ENCODE results near the gene TMEM259. TPM values are rescaled to one million over a fixed set of nuclear protein-coding genes. Genes with fewer than 3 reads are reported as not detected.

The TMEM259 gene
- total and polyA plus RNA-seq, 2 of the 13 experiments (the other 11 are each of a cell fraction or from before 2014, with no cell fraction given): 64.7 to 164 TPM

DNA sequence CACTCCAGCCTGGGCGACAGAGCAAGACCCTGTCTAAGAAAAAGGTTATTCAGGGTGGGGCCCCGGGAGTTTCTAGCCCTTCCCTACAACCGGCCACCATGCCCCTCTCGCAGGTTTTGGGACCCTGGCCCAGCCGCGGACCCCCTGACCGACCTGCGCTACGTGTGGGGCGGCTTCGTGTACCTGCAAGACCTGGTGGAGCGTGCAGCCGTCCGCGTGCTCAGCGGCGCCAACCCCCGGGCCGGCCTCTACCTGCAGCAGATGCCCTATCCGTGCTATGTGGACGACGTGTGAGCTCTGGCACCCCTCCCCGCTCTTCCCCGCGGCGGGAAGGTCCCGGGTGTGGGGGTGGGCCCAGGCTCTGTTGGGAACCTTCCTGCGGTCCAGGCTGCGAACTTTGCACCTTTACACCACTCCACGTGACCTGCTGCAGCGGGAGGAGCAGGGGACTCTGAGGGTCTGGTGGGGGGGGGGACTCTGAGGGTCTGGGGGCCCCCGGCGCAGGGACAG, 25.2 kb upstream of the TMEM259 start (continued):
- TF ChIP-seq NAIF1 (CRISPR knock-in tag; IDR thresholded peaks at IDR 0.05; ENCODE audit: borderline replicate concordance): no peak
- no peak for TF ChIP-seq NFE2L2 (IDR thresholded peaks at IDR 0.05; ENCODE audit: low read length)
- TF ChIP-seq MTA3 (CRISPR knock-in tag; IDR thresholded peaks at IDR 0.05): no peak
- peak; percentile 80 for TF ChIP-seq SP4 (CRISPR knock-in tag; IDR thresholded peaks at IDR 0.05)
- no peak for TF ChIP-seq ZNF331 (CRISPR knock-in tag; IDR thresholded peaks at IDR 0.05)
- TF ChIP-seq MTF1 (CRISPR knock-in tag; IDR thresholded peaks at IDR 0.05): 0 out of 2 replicates have a peak, but pooled peaks have one; percentile 62
- peak; percentile 28; the same call in 1 of the 2 replicates for TF ChIP-seq ZHX1 (CRISPR knock-in tag; IDR thresholded peaks at IDR 0.05; ENCODE audit: low read depth)
- TF ChIP-seq XBP1 (CRISPR knock-in tag; IDR thresholded peaks at IDR 0.05): no peak
- no peak for TF ChIP-seq DPF2 (CRISPR knock-in tag; IDR thresholded peaks at IDR 0.05; ENCODE audit: borderline replicate concordance, low read depth)
- no peak for TF ChIP-seq ZNF317 (CRISPR knock-in tag; IDR thresholded peaks at IDR 0.05)
- TF ChIP-seq ZFX (CRISPR knock-in tag; IDR thresholded peaks at IDR 0.05; ENCODE audit: low read depth): peak; percentile 50; the same call in 1 of the 2 replicates
- TF ChIP-seq MED13 (CRISPR knock-in tag; IDR thresholded peaks at IDR 0.05): no peak; the same call in 1 of the 2 replicates
- no peak for TF ChIP-seq CAMTA2 (CRISPR knock-in tag; IDR thresholded peaks at IDR 0.05; ENCODE audit: borderline replicate concordance)
- no peak for TF ChIP-seq ZNF543 (CRISPR knock-in tag; IDR thresholded peaks at IDR 0.05)
- no peak for TF ChIP-seq CEBPB (IDR thresholded peaks at IDR 0.05; ENCODE audit: borderline replicate concordance, low read depth, low read length)
- peak; percentile 67; the same call in 1 of the 2 replicates for TF ChIP-seq MEF2D (CRISPR knock-in tag; IDR thresholded peaks at IDR 0.05)
- no peak for TF ChIP-seq ZNF7 (CRISPR knock-in tag; IDR thresholded peaks at IDR 0.05)
- TF ChIP-seq SOX5 (CRISPR knock-in tag; IDR thresholded peaks at IDR 0.05; ENCODE audit: borderline replicate concordance): no peak
- no peak for TF ChIP-seq ZNF251 (CRISPR knock-in tag; IDR thresholded peaks at IDR 0.05)
- no peak for TF ChIP-seq NFE2 (CRISPR knock-in tag; IDR thresholded peaks at IDR 0.05)
- TF ChIP-seq, protein P1, sequence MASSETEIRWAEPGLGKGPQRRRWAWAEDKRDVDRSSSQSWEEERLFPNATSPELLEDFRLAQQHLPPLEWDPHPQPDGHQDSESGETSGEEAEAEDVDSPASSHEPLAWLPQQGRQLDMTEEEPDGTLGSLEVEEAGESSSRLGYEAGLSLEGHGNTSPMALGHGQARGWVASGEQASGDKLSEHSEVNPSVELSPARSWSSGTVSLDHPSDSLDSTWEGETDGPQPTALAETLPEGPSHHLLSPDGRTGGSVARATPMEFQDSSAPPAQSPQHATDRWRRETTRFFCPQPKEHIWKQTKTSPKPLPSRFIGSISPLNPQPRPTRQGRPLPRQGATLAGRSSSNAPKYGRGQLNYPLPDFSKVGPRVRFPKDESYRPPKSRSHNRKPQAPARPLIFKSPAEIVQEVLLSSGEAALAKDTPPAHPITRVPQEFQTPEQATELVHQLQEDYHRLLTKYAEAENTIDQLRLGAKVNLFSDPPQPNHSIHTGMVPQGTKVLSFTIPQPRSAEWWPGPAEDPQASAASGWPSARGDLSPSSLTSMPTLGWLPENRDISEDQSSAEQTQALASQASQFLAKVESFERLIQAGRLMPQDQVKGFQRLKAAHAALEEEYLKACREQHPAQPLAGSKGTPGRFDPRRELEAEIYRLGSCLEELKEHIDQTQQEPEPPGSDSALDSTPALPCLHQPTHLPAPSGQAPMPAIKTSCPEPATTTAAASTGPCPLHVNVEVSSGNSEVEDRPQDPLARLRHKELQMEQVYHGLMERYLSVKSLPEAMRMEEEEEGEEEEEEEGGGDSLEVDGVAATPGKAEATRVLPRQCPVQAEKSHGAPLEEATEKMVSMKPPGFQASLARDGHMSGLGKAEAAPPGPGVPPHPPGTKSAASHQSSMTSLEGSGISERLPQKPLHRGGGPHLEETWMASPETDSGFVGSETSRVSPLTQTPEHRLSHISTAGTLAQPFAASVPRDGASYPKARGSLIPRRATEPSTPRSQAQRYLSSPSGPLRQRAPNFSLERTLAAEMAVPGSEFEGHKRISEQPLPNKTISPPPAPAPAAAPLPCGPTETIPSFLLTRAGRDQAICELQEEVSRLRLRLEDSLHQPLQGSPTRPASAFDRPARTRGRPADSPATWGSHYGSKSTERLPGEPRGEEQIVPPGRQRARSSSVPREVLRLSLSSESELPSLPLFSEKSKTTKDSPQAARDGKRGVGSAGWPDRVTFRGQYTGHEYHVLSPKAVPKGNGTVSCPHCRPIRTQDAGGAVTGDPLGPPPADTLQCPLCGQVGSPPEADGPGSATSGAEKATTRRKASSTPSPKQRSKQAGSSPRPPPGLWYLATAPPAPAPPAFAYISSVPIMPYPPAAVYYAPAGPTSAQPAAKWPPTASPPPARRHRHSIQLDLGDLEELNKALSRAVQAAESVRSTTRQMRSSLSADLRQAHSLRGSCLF (CRISPR knock-in tag; IDR thresholded peaks at IDR 0.05; ENCODE audit: borderline replicate concordance): no peak
- no peak for TF ChIP-seq ZNF788 (CRISPR knock-in tag; IDR thresholded peaks at IDR 0.05; ENCODE audit: borderline replicate concordance)
- TF ChIP-seq IKZF4 (CRISPR knock-in tag; IDR thresholded peaks at IDR 0.05; ENCODE audit: borderline replicate concordance, low read depth, not compliant biosample characterization): no peak

Measured in HepG2 (cell line).